Nephron (organoid): ENCODE results near the gene DUSP5.

Experiments
- H3K27ac Mint-ChIP-seq, 3 experiments: 2 replicates each; pipeline ENCODE4 v1.8.0; 2020; ENCODE audit warnings: mixed read lengths in 3 of 3, mild to moderate bottlenecking in 2 of 3, moderate library complexity in 1 of 3
- H3K27me3 Mint-ChIP-seq: 2 replicates; pipeline ENCODE4 v1.8.0; 2021; ENCODE audit warnings: low read depth, mild to moderate bottlenecking, moderate library complexity, mixed read lengths
- H3K36me3 Mint-ChIP-seq: 2 replicates; pipeline ENCODE4 v1.8.0; 2020; ENCODE audit warnings: low read depth, mixed read lengths
- H3K4me1 Mint-ChIP-seq: 2 replicates; pipeline ENCODE4 v1.8.0; 2020; ENCODE audit warnings: mixed read lengths
- H3K4me3 Mint-ChIP-seq, 3 experiments: 2 replicates each; pipeline ENCODE4 v1.8.0; 2020; ENCODE audit warnings: mild to moderate bottlenecking in 3 of 3, mixed read lengths in 3 of 3, moderate library complexity in 2 of 3
- H3K9me3 Mint-ChIP-seq: 2 replicates; pipeline ENCODE4 v1.8.0; 2020; ENCODE audit warnings: mixed read lengths
- TF ChIP-seq, protein P1 (sequence below), 3 experiments: fragments of 200-600 bp; sonication (generic); IDR thresholded peaks; one replicate each; pipeline ENCODE4 v1.5.0; 2021; ENCODE audit warnings: antibody characterized with exemption in 3 of 3; ENCODE audit not compliant: unreplicated experiment in 3 of 3

The DUSP5 gene

DNA sequence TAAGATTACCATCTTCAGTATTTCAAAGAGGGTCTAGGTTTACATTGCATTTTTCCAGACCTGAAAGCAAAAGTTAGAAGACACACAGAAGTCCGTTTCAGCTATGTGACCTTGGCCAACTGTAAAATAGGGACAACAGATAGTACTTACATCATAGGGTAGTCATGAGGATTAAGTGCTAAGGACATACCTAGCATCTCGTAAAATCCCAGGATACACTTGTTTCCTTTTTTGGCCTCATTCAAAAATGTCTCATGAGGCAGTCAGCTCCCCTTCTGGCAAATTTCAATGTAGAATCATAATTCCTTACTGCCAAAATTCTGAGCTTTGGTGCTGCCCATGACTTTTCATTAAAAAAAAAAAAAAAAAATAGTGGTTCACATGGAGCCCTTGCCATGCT lies 6.4 kb upstream of the DUSP5 start:
- H3K27me3 Mint-ChIP-seq, result peaks cover 18% of the 10 kb centered on the region
- TF ChIP-seq, protein P1, sequence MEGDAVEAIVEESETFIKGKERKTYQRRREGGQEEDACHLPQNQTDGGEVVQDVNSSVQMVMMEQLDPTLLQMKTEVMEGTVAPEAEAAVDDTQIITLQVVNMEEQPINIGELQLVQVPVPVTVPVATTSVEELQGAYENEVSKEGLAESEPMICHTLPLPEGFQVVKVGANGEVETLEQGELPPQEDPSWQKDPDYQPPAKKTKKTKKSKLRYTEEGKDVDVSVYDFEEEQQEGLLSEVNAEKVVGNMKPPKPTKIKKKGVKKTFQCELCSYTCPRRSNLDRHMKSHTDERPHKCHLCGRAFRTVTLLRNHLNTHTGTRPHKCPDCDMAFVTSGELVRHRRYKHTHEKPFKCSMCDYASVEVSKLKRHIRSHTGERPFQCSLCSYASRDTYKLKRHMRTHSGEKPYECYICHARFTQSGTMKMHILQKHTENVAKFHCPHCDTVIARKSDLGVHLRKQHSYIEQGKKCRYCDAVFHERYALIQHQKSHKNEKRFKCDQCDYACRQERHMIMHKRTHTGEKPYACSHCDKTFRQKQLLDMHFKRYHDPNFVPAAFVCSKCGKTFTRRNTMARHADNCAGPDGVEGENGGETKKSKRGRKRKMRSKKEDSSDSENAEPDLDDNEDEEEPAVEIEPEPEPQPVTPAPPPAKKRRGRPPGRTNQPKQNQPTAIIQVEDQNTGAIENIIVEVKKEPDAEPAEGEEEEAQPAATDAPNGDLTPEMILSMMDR (IDR thresholded peaks at IDR 0.05; ENCODE audit: unreplicated experiment in 3 of 3), result no peak
- H3K4me3 Mint-ChIP-seq, result no peak overlapping the region
- H3K27ac Mint-ChIP-seq, result no peak overlapping the region
- H3K4me1 Mint-ChIP-seq, result peaks cover 34% of the 10 kb centered on the region
- no peaks in the 10 kb centered on the region for H3K36me3 Mint-ChIP-seq
- H3K9me3 Mint-ChIP-seq, result no peaks in the 10 kb centered on the region

DNA sequence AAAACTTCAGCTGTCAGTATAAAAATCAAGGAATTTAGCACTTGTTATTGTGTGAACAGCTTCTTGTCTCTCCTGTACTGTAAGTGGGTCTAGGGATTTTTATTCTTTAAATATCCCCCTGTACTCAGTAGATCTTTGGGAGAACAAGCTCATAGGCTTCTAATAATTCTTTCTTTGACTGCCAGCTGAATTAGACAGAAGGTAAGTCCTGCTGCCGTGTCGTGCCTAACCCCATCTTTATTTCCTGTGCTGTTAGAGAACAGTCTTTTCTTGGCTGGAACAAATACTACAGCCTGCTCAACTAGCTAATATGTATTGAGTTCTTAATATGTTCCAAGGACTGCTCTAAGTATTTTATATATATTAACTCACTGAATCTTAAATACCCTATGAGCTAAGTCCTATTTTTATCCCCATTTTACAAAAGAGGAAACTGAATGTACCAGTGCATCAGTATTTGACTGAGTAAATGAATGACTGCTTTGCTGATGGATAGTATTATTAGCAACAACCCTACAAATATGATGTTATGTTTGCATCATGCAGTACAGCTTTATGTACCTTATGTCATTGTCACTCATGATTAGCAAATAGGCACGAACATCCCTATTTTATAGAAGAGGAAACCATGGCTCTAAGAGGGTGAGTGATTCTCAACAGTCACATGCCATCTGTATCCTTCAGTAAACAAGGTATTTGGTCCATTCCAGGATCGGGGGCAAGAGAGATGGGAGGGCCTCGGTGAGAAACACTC lies 5.5 kb upstream of the DUSP5 start:
- H3K27me3 Mint-ChIP-seq, result peaks cover 23% of the 10 kb centered on the region
- H3K4me1 Mint-ChIP-seq, result peaks cover 34% of the 10 kb centered on the region
- H3K36me3 Mint-ChIP-seq, result no peaks in the 10 kb centered on the region
- TF ChIP-seq, protein P1 (IDR thresholded peaks at IDR 0.05; ENCODE audit: unreplicated experiment in 3 of 3), result no peak
- no peak overlapping the region for H3K27ac Mint-ChIP-seq
- no peak overlapping the region for H3K4me3 Mint-ChIP-seq
- H3K9me3 Mint-ChIP-seq, result no peaks in the 10 kb centered on the region

DNA sequence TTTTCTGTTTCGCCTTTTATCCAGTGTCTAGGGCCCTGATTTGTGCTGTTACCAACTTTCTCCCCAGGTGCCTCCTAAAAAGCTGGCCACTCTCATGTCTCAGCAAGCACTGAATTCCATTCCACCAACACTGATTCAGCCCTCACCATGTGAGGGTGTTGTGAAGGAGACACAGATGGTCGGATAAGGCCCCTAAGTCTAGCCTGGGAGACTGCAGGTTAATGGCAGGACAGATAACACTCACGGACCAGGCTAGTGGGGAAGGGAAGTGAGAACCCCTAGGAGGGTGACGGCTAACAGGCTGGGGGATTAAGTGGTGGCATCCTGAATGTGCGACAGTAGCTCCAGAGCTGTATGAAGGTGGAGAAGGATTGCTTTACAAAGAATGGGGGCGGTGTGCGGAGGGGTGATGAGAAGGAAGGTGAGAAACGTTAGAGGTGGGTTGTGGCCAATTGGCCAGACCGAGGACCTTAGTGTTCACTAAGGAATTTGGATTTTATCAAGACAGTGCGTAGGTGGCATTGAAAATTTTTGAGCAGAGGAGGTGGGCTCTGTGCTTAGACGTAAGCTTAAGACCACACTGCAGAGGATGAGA lies 3.8 kb upstream of the DUSP5 start:
- Mint-ChIP-seq H3K4me1 (peaks cover 28% of the 10 kb centered on the region), H3K27ac (no peak overlapping the region), H3K4me3 (peak overlapping the region; percentile 16 to 61 (median 31)), H3K27me3 (peaks cover 23% of the 10 kb centered on the region), H3K9me3 (no peaks in the 10 kb centered on the region), H3K36me3 (no peaks in the 10 kb centered on the region)
- TF ChIP-seq, protein P1 (IDR thresholded peaks at IDR 0.05; ENCODE audit: unreplicated experiment in 3 of 3), result no peak

DNA sequence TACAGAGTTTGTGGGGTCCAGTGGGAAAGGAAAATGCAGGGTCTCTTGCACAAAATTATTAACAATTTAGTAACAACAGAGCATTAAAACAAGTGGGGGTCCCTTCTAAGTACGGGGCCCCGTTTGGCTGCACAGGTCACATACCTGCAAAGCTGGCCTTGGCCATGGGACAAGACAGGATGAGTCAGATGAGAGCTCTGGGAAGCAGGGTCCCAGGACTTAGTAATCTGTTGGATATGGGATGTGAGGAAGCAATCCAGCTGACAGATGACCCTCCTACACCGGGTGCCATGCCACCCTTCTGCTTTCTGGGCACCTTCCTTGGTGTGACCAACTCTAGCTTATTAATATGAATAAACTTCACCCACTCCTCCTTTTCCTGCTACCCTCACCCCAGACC lies 3.2 kb upstream of the DUSP5 start:
- TF ChIP-seq, protein P1 (IDR thresholded peaks at IDR 0.05; ENCODE audit: unreplicated experiment in 3 of 3), result no peak

DNA sequence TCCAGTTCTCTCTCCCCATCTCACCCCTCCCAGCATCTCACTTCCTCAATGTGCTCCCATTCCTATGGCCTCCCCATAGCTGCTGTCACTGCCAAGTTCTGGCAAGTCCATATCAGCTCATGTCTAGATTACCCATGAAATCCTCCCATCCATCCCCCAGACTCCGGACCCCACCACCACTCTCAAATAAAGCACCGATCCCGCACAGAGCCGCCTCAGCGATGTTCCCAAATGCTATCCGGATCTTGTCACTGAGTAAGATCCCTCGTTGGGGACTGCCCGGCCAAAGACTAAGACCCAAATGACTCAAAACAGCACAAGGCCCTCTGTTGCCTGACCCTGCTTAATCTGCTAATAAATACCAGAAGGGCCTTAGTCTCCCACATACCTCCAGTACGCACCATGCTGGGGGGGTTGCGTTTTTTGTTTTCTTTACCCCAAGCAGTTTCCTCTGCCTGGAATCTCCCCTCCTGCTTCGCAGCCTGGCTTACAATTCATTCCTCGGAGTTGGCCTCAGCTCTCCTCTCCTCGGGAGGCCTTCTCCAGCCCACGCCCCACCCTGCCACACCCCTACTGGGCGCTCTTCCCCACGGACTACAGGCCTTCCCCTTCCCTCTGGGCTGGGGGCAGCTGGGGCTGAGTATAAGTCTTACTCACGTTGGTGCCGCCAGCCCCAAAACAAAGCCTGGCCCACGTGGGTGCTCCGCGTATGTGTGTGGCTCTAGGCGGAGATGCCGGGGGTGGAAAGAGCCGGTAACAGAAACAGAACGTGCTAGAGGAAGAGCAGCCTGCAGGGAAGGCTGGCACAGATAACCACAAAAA lies 1.8 kb upstream of the DUSP5 start:
- H3K27me3 Mint-ChIP-seq, result peaks cover 40% of the 10 kb centered on the region
- TF ChIP-seq, protein P1 (IDR thresholded peaks at IDR 0.05; ENCODE audit: unreplicated experiment in 3 of 3), result no peak
- H3K4me1 Mint-ChIP-seq, result peaks cover 41% of the 10 kb centered on the region
- no peaks in the 10 kb centered on the region for H3K9me3 Mint-ChIP-seq
- H3K27ac Mint-ChIP-seq, result peak overlapping the region in 2 of 3 experiments; percentile 17 to 86
- peak overlapping the region; percentile 85 to 96 (median 88) for H3K4me3 Mint-ChIP-seq
- no peaks in the 10 kb centered on the region for H3K36me3 Mint-ChIP-seq

More for the DNA sequence above, 3.2 kb upstream of the DUSP5 start:
- no peaks in the 10 kb centered on the region for H3K36me3 Mint-ChIP-seq
- no peaks in the 10 kb centered on the region for H3K9me3 Mint-ChIP-seq
- peak overlapping the region in 2 of 3 experiments; percentile 47 to 61 for H3K4me3 Mint-ChIP-seq
- peaks cover 30% of the 10 kb centered on the region for H3K4me1 Mint-ChIP-seq
- H3K27me3 Mint-ChIP-seq, result peaks cover 25% of the 10 kb centered on the region
- H3K27ac Mint-ChIP-seq, result no peak overlapping the region
